H1 (cell line): ENCODE measurements around the gene B9D1. TPM values are rescaled to one million over a fixed set of nuclear protein-coding genes. Genes with fewer than 3 reads are reported as not detected.

Source experiments
- ATF3 ChIP-seq: IDR thresholded peaks from 2 replicates; pipeline ENCODE4 v1.6.1; 2011; ENCODE audit warnings: low read depth, mild to moderate bottlenecking, low read length; ENCODE audit not compliant: insufficient read depth
- EGR1 ChIP-seq: IDR thresholded peaks from 2 replicates; pipeline ENCODE4 v1.6.1; 2011; ENCODE audit warnings: low read depth, low read length, borderline replicate concordance
- HDAC2 ChIP-seq, 2 experiments: fragments of 300-600 bp in 1 of 2; sonication (generic) in 1 of 2; IDR thresholded peaks; 2 replicates each; pipeline ENCODE4 v1.6.1; 2011 to 2012; ENCODE audit warnings: low read depth in 2 of 2, low read length in 2 of 2, mild to moderate bottlenecking in 2 of 2, moderate library complexity in 2 of 2, borderline replicate concordance in 1 of 2, inconsistent platforms in 1 of 2
- NANOG ChIP-seq: IDR thresholded peaks from 2 replicates; pipeline ENCODE4 v1.6.1; 2011; ENCODE audit warnings: low read length, low read depth, mild to moderate bottlenecking, inconsistent platforms; ENCODE audit not compliant: insufficient read depth, poor library complexity, severe bottlenecking
- POLR2A ChIP-seq, 2 experiments: IDR thresholded peaks; 1 replicate in 1 of 2; 2 replicates in 1 of 2; pipeline ENCODE4 v1.6.1; 2011; ENCODE audit warnings: low read depth in 2 of 2, low read length in 2 of 2, mild to moderate bottlenecking in 2 of 2; ENCODE audit errors: control extremely low read depth in 1 of 2
- SIRT6 ChIP-seq: IDR thresholded peaks from one replicate; pipeline ENCODE4 v1.7.1; 2012; ENCODE audit warnings: low read length, inconsistent platforms
- SRF ChIP-seq: IDR thresholded peaks from 2 replicates; pipeline ENCODE4 v1.6.1; 2011; ENCODE audit warnings: mild to moderate bottlenecking, low read depth, low read length, moderate library complexity
- polyA plus RNA-seq, 7 experiments: library from polyadenylated mRNA; depleted of rRNA in 3 of 7; stranded (reverse) in 5 of 7; unstranded in 2 of 7; fragments of >200 nt in 5 of 7; fragments of 200-250 nt in 2 of 7; gene quantifications; 1 replicate in 5 of 7; 2 replicates in 1 of 7; 4 replicates in 1 of 7; pipeline versions ENCODE4 v1.2.1 to v1.2.3, GENCODE V29; 2011 to 2013; ENCODE audit warnings: missing spikeins in 2 of 7, mixed read lengths in 2 of 7
- total RNA-seq: library from RNA; stranded (reverse); fragmentation: NEBNext Ultra II Directional; extraction: Animal tissue kit (Norgen Biotek cat#: 25700); gene quantifications from 2 replicates; pipeline ENCODE4 v1.2.1, GENCODE V29; 2021

B9D1 gene
- total and polyA plus RNA-seq, 2 of the 8 experiments (the other 6 are each of a cell fraction or from before 2014, with no cell fraction given), result 24.6 to 65.7 TPM

GRCh38 chr17:19342611-19343255, 19.8 kb downstream of the B9D1 start (continued):
- no peak for TF ChIP-seq EGR1
- TF ChIP-seq ATF3, result no peak
- TF ChIP-seq NANOG, result no peak
- TF ChIP-seq SIRT6, result no peak
- TF ChIP-seq POLR2A (IDR thresholded peaks at IDR 0.05; ENCODE audit: control extremely low read depth in 1 of 2, low read depth in 2 of 2, low read length in 2 of 2), result no peak
- TF ChIP-seq HDAC2 (IDR thresholded peaks at IDR 0.05; ENCODE audit: borderline replicate concordance in 1 of 2, low read depth in 2 of 2, low read length in 2 of 2), result no peak
- TF ChIP-seq SRF, result no peak
